Measurements from ENCODE around the gene ANKS1B. TPM values are rescaled to one million over a fixed set of nuclear protein-coding genes. Genes with fewer than 3 reads are reported as not detected.
A peak's percentile ranks its signal among the peaks of the same experiment; 100 is the strongest.
"Not testable (repeated sequence)": the region's sequence is repeated elsewhere in the genome, so short reads cannot be mapped to it uniquely, and the experiment has no call there.

Gene ANKS1B
- total RNA-seq, 5 donors from 2014 or later (not counting 1 experiment from before 2014, with no cell fraction given) = 0.18 to 0.47 (median 0.19) TPM; not detected in 2

DNA sequence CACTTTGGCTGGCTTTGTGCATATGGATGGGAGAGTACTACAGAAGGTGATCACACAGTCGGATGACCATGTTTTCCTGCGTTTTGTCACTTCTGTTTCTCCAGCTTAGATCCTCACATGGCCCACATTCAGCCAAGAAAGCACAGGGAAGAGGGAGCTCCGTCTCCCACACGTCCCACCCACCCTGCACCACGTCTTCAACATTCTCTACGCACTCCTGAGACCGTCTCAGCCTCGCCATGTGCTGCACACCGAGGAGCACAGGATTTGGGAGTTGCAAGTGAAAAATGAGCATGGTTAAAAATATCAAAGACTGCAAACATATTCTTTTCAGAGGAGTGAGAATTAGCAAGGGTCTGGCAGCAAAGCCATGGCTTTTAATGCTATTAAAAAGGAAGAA lies 1217.5 kb downstream of the ANKS1B start:
- Histone ChIP-seq H3K9me3 (no peaks in the 10 kb centered on the region), H3K4me1 (ENCODE audit: control insufficient read depth in 1 of 2, extremely low read depth in 1 of 2, insufficient read depth in 2 of 2, low read length in 2 of 2) (no peaks in the 10 kb centered on the region), H3K36me3 (ENCODE audit: control insufficient read depth in 2 of 2, extremely low read depth in 1 of 2, insufficient read depth in 1 of 2, low read length in 1 of 2) (no peaks in the 10 kb centered on the region), H3K27me3 (replicated peaks in 1 of 2; ENCODE audit: control insufficient read depth in 2 of 2, extremely low read depth in 1 of 2, insufficient read depth in 2 of 2, low read length in 1 of 2) (no peaks in the 10 kb centered on the region), H3K4me3 (ENCODE audit: control insufficient read depth in 1 of 2, extremely low read depth in 1 of 2, low read length in 1 of 2) (no peak overlapping the region), H3K27ac (ENCODE audit: low read length) (no peak overlapping the region)
- ATAC-seq (replicated peaks in 1 of 4) = no peak
- POLR2A ChIA-PET = no interaction called here
- peaks cover 0 to 3% (median 0%) of the 10 kb centered on the region in 3 donors for H3K9me3 Mint-ChIP-seq
- CTCF ChIA-PET = no interaction called here
- peaks cover 3 to 4% of the 10 kb centered on the region in 2 donors for H3K27me3 Mint-ChIP-seq
- WGBS (ENCODE audit: insufficient coverage) = 100% methylated on average over 1 of the region's 9 CpGs
- H3K4me3 Mint-ChIP-seq = no peak overlapping the region
- H3K4me1 Mint-ChIP-seq = no peaks in the 10 kb centered on the region
- no peaks in the 10 kb centered on the region for H3K36me3 Mint-ChIP-seq
- DNase-seq = no peak
- H3K27ac Mint-ChIP-seq = no peak overlapping the region

DNA sequence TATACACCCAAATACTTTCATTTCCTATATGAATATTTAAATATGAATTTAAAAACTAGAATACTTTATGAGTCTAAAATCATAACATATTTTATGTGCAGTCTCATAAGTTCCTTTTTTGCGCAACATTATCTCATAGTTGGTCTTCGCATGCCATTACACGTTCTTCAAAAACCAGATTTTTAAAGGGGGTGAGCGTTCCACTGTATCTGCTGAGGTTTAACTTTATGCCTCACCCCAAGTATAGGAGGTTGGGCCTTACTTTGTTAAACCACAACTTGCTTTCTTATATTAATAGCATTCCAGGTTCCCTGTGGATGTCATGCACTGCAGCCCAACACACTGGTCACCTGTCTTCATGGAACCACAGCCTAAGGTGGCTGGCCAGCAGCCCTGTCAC lies 1221.1 kb downstream of the ANKS1B start:
- ChIA-PET POLR2A (no interaction called here), CTCF (no interaction called here)
- H3K4me1 Mint-ChIP-seq = no peaks in the 10 kb centered on the region
- no CpG with 5 or more reads among the region's 4 CpGs for WGBS (ENCODE audit: insufficient coverage)
- no peak overlapping the region for H3K4me3 ChIP-seq (ENCODE audit: control insufficient read depth in 1 of 2, extremely low read depth in 1 of 2, low read length in 1 of 2)
- ATAC-seq (replicated peaks in 1 of 4) = no peak
- no peaks in the 10 kb centered on the region for H3K9me3 ChIP-seq
- no peak overlapping the region for H3K27ac ChIP-seq (ENCODE audit: low read length)
- no peaks in the 10 kb centered on the region for H3K36me3 Mint-ChIP-seq
- H3K27me3 ChIP-seq (replicated peaks in 1 of 2; ENCODE audit: control insufficient read depth in 2 of 2, extremely low read depth in 1 of 2, insufficient read depth in 2 of 2, low read length in 1 of 2) = peaks cover 0 to 2% of the 10 kb centered on the region in 2 experiments
- no peaks in the 10 kb centered on the region for H3K4me1 ChIP-seq (ENCODE audit: control insufficient read depth in 1 of 2, extremely low read depth in 1 of 2, insufficient read depth in 2 of 2, low read length in 2 of 2)
- no peak overlapping the region for H3K27ac Mint-ChIP-seq
- no peaks in the 10 kb centered on the region for H3K9me3 Mint-ChIP-seq
- H3K4me3 Mint-ChIP-seq = no peak overlapping the region
- no peak for DNase-seq
- peaks cover 4 to 5% of the 10 kb centered on the region in 2 donors for H3K27me3 Mint-ChIP-seq
- no peaks in the 10 kb centered on the region for H3K36me3 ChIP-seq (ENCODE audit: control insufficient read depth in 2 of 2, extremely low read depth in 1 of 2, insufficient read depth in 1 of 2, low read length in 1 of 2)

DNA sequence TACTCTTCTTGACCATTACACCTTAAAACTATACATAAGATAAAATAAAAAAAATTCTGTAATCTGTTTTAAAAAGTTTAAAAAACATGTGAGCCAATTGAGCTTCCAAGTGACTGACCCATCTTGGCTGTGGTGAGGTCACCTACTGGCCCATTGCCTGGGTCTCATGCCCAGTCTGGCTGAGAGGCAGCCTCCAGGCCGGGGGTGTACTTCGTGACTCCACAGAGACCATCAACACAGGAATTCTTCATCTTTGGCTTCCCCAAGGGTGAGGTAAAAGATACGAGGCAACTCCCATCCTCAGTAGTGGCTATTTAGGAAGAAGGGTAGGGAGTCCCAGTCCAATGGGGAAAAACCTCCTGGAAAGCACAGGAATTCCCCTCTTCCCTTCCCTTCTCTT lies 1226.4 kb downstream of the ANKS1B start:
- H3K36me3 ChIP-seq (ENCODE audit: control insufficient read depth in 2 of 2, extremely low read depth in 1 of 2, insufficient read depth in 1 of 2, low read length in 1 of 2) = no peaks in the 10 kb centered on the region
- Mint-ChIP-seq H3K4me1 (peaks cover 0 to 9% (median 0%) of the 10 kb centered on the region in 3 donors), H3K9me3 (no peaks in the 10 kb centered on the region), H3K27ac (no peak overlapping the region), H3K36me3 (no peaks in the 10 kb centered on the region), H3K27me3 (peaks cover 2 to 4% of the 10 kb centered on the region in 2 donors), H3K4me3 (no peak overlapping the region)
- DNase-seq = no peak
- H3K9me3 ChIP-seq = no peaks in the 10 kb centered on the region
- no peak for ATAC-seq (replicated peaks in 1 of 4)
- ChIA-PET POLR2A (no interaction called here), CTCF (no interaction called here)
- H3K27me3 ChIP-seq (replicated peaks in 1 of 2; ENCODE audit: control insufficient read depth in 2 of 2, extremely low read depth in 1 of 2, insufficient read depth in 2 of 2, low read length in 1 of 2) = peaks cover 0 to 5% of the 10 kb centered on the region in 2 experiments
- H3K4me3 ChIP-seq (ENCODE audit: control insufficient read depth in 1 of 2, extremely low read depth in 1 of 2, low read length in 1 of 2) = no peak overlapping the region
- H3K27ac ChIP-seq (ENCODE audit: low read length) = no peak overlapping the region
- no peaks in the 10 kb centered on the region for H3K4me1 ChIP-seq (ENCODE audit: control insufficient read depth in 1 of 2, extremely low read depth in 1 of 2, insufficient read depth in 2 of 2, low read length in 2 of 2)
- no CpG with 5 or more reads among the region's 3 CpGs for WGBS (ENCODE audit: insufficient coverage)

DNA sequence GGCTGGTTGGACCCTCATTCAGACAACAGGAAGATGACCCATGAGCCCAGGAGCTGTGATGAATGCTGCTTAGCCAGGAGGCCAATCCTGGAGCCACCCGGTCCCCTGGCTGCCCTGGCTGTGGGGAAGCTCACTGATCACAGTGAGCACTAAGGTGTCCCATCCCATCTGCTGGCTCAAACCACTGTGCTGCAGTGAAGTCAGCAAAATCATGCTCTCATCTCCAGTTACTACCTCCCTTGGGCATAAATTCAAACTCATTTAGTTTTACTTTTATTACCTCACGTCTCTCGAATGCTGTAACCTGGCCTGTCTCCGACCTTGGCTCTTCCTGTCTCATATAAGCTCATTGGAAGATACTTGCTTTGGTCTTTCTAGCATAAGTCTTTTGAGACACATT lies 1227.3 kb downstream of the ANKS1B start:
- no peaks in the 10 kb centered on the region for H3K36me3 ChIP-seq (ENCODE audit: control insufficient read depth in 2 of 2, extremely low read depth in 1 of 2, insufficient read depth in 1 of 2, low read length in 1 of 2)
- DNase-seq = no peak
- ChIA-PET POLR2A (interaction anchor here in 1 of 2 donors (0.6 kb wide), 1 partner anchor 11 kb away, joined by 7 read pairs; no protein-coding TSS in a partner anchor), CTCF (no interaction called here)
- Mint-ChIP-seq H3K4me3 (no peak overlapping the region), H3K9me3 (no peaks in the 10 kb centered on the region), H3K4me1 (peaks cover 0 to 9% (median 0%) of the 10 kb centered on the region in 3 donors), H3K27me3 (peaks cover 2 to 4% of the 10 kb centered on the region in 2 donors), H3K27ac (no peak overlapping the region), H3K36me3 (no peaks in the 10 kb centered on the region)
- H3K4me1 ChIP-seq (ENCODE audit: control insufficient read depth in 1 of 2, extremely low read depth in 1 of 2, insufficient read depth in 2 of 2, low read length in 2 of 2) = no peaks in the 10 kb centered on the region
- no peak overlapping the region for H3K4me3 ChIP-seq (ENCODE audit: control insufficient read depth in 1 of 2, extremely low read depth in 1 of 2, low read length in 1 of 2)
- H3K27me3 ChIP-seq (replicated peaks in 1 of 2; ENCODE audit: control insufficient read depth in 2 of 2, extremely low read depth in 1 of 2, insufficient read depth in 2 of 2, low read length in 1 of 2) = peaks cover 0 to 6% of the 10 kb centered on the region in 2 experiments
- 90% methylated on average over 2 of the region's 4 CpGs for WGBS (ENCODE audit: insufficient coverage)
- no peak for ATAC-seq (replicated peaks in 1 of 4)
- H3K9me3 ChIP-seq = no peaks in the 10 kb centered on the region
- H3K27ac ChIP-seq (ENCODE audit: low read length) = no peak overlapping the region

DNA sequence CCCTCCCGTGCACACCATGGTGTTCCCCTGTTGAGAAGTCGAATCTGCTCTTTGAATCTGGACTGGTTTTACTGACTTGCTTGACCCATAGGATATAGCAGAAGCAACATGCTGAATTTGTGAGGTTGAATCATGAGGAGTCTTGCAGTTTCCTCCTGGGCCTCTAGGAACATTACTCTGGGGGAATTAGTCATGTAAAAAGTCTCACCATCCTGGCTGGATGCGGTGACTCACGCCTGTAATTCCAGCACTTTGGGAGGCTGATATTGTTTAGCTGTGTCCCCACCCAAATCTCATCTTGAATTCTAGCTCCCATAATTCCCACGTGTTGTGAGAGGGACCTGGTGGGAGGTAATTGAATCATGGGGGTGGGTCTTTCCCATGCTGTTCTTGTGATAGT lies 1228.9 kb downstream of the ANKS1B start:
- H3K27ac ChIP-seq (ENCODE audit: low read length); H3K9me3 Mint-ChIP-seq; POLR2A ChIA-PET; ATAC-seq (replicated peaks in 1 of 4); H3K4me1 Mint-ChIP-seq; H3K9me3 ChIP-seq; H3K27ac Mint-ChIP-seq; CTCF ChIA-PET; DNase-seq; H3K27me3 ChIP-seq (replicated peaks in 1 of 2; ENCODE audit: control insufficient read depth in 2 of 2, extremely low read depth in 1 of 2, insufficient read depth in 2 of 2, low read length in 1 of 2); H3K36me3 Mint-ChIP-seq; H3K36me3 ChIP-seq (ENCODE audit: control insufficient read depth in 2 of 2, extremely low read depth in 1 of 2, insufficient read depth in 1 of 2, low read length in 1 of 2); H3K4me1 ChIP-seq (ENCODE audit: control insufficient read depth in 1 of 2, extremely low read depth in 1 of 2, insufficient read depth in 2 of 2, low read length in 2 of 2); H3K4me3 ChIP-seq (ENCODE audit: control insufficient read depth in 1 of 2, extremely low read depth in 1 of 2, low read length in 1 of 2); H3K4me3 Mint-ChIP-seq; H3K27me3 Mint-ChIP-seq: not testable (repeated sequence)
- 90% methylated on average over 2 of the region's 5 CpGs for WGBS (ENCODE audit: insufficient coverage)

DNA sequence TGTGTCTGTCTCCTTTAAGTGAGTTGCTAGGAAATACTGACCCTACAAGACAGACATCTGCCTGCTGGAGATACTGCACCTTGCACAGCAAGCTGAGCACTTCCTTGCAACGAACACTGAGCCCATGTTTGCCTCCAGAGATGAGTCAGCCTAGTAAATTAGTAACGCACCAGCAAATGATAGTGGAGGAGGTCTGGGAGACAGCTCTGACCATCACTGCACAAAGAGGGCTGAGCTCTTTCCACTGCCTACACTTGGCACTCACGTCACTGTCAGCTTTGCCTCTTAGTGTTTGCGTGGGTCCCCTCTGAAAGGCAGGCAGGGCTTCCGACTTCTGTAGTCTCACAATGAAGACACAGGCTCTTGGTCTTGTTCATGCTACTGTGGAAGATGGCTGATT lies 1230.6 kb downstream of the ANKS1B start:
- H3K4me1 Mint-ChIP-seq = peaks cover 0 to 9% (median 0%) of the 10 kb centered on the region in 3 donors
- H3K36me3 Mint-ChIP-seq = no peaks in the 10 kb centered on the region
- ATAC-seq (replicated peaks in 1 of 4) (peak in 1 of 4 experiments; percentile 42), DNase-seq (no peak)
- no peaks in the 10 kb centered on the region for H3K4me1 ChIP-seq (ENCODE audit: control insufficient read depth in 1 of 2, extremely low read depth in 1 of 2, insufficient read depth in 2 of 2, low read length in 2 of 2)
- peaks cover 4 to 17% of the 10 kb centered on the region in 2 donors for H3K27me3 Mint-ChIP-seq
- ChIA-PET CTCF (no interaction called here), POLR2A (no interaction called here)
- H3K27ac Mint-ChIP-seq = no peak overlapping the region
- no peak overlapping the region for H3K4me3 ChIP-seq (ENCODE audit: control insufficient read depth in 1 of 2, extremely low read depth in 1 of 2, low read length in 1 of 2)
- H3K27ac ChIP-seq (ENCODE audit: low read length) = no peak overlapping the region
- no peaks in the 10 kb centered on the region for H3K9me3 Mint-ChIP-seq
- H3K9me3 ChIP-seq = no peaks in the 10 kb centered on the region
- 27% methylated on average over 5 of the region's 5 CpGs for WGBS (ENCODE audit: insufficient coverage)
- peaks cover 0 to 10% of the 10 kb centered on the region in 2 experiments for H3K27me3 ChIP-seq (replicated peaks in 1 of 2; ENCODE audit: control insufficient read depth in 2 of 2, extremely low read depth in 1 of 2, insufficient read depth in 2 of 2, low read length in 1 of 2)
- no peak overlapping the region for H3K4me3 Mint-ChIP-seq
- H3K36me3 ChIP-seq (ENCODE audit: control insufficient read depth in 2 of 2, extremely low read depth in 1 of 2, insufficient read depth in 1 of 2, low read length in 1 of 2) = no peaks in the 10 kb centered on the region

DNA sequence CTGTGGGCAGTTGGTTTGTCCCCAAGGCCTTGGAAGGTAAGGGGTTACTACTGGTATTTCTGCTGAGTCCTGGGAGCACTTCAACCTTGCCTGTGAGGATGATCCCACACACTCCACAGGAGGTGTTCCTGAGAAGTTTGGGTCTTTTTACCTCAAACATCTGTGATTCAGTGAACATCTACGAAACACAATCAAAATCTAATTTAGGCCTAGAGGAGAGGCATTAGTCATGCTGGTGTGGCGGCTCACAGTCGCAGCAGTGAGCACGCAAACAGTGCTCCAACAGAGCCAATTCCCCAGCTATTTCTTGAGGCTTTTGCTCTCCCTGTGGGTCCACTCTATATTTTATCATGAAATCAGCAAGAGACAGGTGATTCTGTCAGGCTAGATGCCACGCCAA lies 1232.0 kb downstream of the ANKS1B start:
- Mint-ChIP-seq H3K27ac (no peak overlapping the region), H3K4me1 (peaks cover 0 to 9% (median 0%) of the 10 kb centered on the region in 3 donors), H3K36me3 (no peaks in the 10 kb centered on the region), H3K9me3 (no peaks in the 10 kb centered on the region), H3K4me3 (no peak overlapping the region), H3K27me3 (peaks cover 4 to 20% of the 10 kb centered on the region in 2 donors)
- ATAC-seq (replicated peaks in 1 of 4) (no peak), DNase-seq (no peak)
- ChIA-PET POLR2A (no interaction called here), CTCF (interaction anchor here in 1 of 2 donors (0.5 kb wide), 1 partner anchor 122 kb away, joined by 3 read pairs; no protein-coding TSS in a partner anchor)
- no peaks in the 10 kb centered on the region for H3K9me3 ChIP-seq
- peaks cover 0 to 10% of the 10 kb centered on the region in 2 experiments for H3K27me3 ChIP-seq (replicated peaks in 1 of 2; ENCODE audit: control insufficient read depth in 2 of 2, extremely low read depth in 1 of 2, insufficient read depth in 2 of 2, low read length in 1 of 2)
- 83% methylated on average over 3 of the region's 5 CpGs for WGBS (ENCODE audit: insufficient coverage)
- no peak overlapping the region for H3K27ac ChIP-seq (ENCODE audit: low read length)
- no peaks in the 10 kb centered on the region for H3K36me3 ChIP-seq (ENCODE audit: control insufficient read depth in 2 of 2, extremely low read depth in 1 of 2, insufficient read depth in 1 of 2, low read length in 1 of 2)
- H3K4me3 ChIP-seq (ENCODE audit: control insufficient read depth in 1 of 2, extremely low read depth in 1 of 2, low read length in 1 of 2) = no peak overlapping the region
- H3K4me1 ChIP-seq (ENCODE audit: control insufficient read depth in 1 of 2, extremely low read depth in 1 of 2, insufficient read depth in 2 of 2, low read length in 2 of 2) = no peaks in the 10 kb centered on the region
